Effector memory CD4-positive, alpha-beta T cell (primary cell): ENCODE results near the gene METTL24.

Source experiments
- DNase-seq, 3 donors: peaks; one replicate each; pipeline ENCODE4 v3.0.0-alpha.2; 2020
- H3K27ac ChIP-seq: 2 replicates; pipeline ENCODE4 v1.7.0; 2013; ENCODE audit warnings: mild to moderate bottlenecking, low read length, moderate library complexity; ENCODE audit not compliant: insufficient read depth, poor library complexity, severe bottlenecking
- H3K27me3 ChIP-seq: replicated peaks from 2 replicates; pipeline ENCODE4 v1.7.0; 2013; ENCODE audit warnings: mild to moderate bottlenecking, low read length; ENCODE audit not compliant: insufficient read depth, control insufficient read depth, poor library complexity, severe bottlenecking
- H3K36me3 ChIP-seq: 2 replicates; pipeline ENCODE4 v1.7.0; 2013; ENCODE audit warnings: mild to moderate bottlenecking, low read length, moderate library complexity; ENCODE audit not compliant: control insufficient read depth, insufficient read depth
- H3K4me1 ChIP-seq: 2 replicates; pipeline ENCODE4 v1.7.0; 2013; ENCODE audit warnings: low read length, mild to moderate bottlenecking; ENCODE audit not compliant: control insufficient read depth, insufficient read depth, poor library complexity, severe bottlenecking
- H3K4me3 ChIP-seq: 2 replicates; pipeline ENCODE4 v1.7.0; 2013; ENCODE audit warnings: low read length, low read depth, mild to moderate bottlenecking; ENCODE audit not compliant: insufficient read depth, poor library complexity, severe bottlenecking
- H3K9me3 ChIP-seq: 2 replicates; pipeline ENCODE4 v1.7.0; 2013; ENCODE audit warnings: mild to moderate bottlenecking, low read length, moderate library complexity; ENCODE audit not compliant: control insufficient read depth

METTL24 gene

DNA sequence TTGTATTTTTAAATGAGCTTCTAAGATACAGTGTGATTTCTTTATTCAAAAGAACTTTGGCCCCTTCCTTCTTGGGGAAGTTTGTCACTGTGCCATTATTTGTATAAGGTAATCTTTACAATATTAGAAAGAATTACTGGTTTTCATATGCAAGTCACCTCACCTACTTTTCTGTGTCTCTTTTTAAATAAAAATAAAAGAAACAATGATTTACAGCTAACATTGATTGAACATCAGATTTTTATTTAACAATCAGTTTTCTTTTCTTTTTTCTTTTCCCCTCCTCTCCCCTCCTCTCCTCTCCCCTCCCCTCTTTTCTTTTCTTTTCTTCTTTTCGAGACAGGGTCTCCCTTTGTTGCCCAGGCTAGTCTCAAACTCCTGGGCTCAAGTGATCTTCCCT lies 131.9 kb downstream of the METTL24 start:
- H3K4me1 ChIP-seq = no peaks in the 10 kb centered on the region
- no peaks in the 10 kb centered on the region for H3K27me3 ChIP-seq
- DNase-seq = no peak
- no peak overlapping the region for H3K27ac ChIP-seq
- H3K9me3 ChIP-seq = no peaks in the 10 kb centered on the region
- no peak overlapping the region for H3K4me3 ChIP-seq
- peaks cover 42% of the 10 kb centered on the region for H3K36me3 ChIP-seq

DNA sequence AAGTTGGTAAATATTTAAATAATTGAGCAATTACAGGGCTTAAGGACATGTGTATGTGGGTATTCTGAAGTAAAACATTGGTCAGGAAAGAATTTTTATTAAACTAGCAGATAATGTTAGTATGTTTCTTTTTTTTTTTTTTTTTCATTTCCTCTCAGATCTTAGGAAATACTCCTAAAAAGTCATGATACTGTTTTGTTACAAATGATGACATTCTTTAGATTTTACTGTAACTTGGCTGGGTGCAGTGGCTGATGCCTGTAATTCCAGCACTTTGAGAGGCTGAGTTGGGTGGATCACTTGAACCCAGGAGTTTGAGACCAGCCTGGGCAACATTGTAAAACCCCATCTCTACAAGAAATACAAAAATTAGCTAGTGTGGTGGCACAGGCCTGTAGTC lies 136.4 kb downstream of the METTL24 start:
- Histone ChIP-seq H3K36me3 (peaks cover 51% of the 10 kb centered on the region), H3K4me1 (no peaks in the 10 kb centered on the region), H3K9me3 (no peaks in the 10 kb centered on the region), H3K27ac (no peak overlapping the region), H3K27me3 (no peaks in the 10 kb centered on the region), H3K4me3 (no peak overlapping the region)
- no peak for DNase-seq

DNA sequence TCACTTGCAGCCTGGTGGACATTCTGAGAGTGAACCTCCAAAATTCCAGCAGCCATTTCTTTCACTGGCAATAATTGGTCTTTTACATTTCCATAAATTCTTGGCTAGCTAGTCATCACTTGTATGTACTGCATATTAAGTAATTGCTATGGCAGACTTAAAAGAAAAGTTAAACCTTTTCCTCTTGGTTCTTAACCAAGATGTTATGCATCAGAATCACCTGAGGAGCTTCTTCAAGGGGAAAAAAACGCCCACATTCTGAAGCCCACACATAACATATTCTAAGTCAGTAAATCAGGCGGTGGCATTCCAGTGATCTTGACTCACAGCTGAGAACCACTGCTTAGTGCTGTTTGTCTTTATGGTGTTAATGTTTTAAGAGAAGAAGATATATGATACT lies 140.9 kb downstream of the METTL24 start:
- peaks cover 67% of the 10 kb centered on the region for H3K36me3 ChIP-seq
- no peaks in the 10 kb centered on the region for H3K9me3 ChIP-seq
- no peak overlapping the region for H3K4me3 ChIP-seq
- H3K27ac ChIP-seq = no peak overlapping the region
- H3K4me1 ChIP-seq = no peaks in the 10 kb centered on the region
- DNase-seq = no peak
- H3K27me3 ChIP-seq = no peaks in the 10 kb centered on the region

DNA sequence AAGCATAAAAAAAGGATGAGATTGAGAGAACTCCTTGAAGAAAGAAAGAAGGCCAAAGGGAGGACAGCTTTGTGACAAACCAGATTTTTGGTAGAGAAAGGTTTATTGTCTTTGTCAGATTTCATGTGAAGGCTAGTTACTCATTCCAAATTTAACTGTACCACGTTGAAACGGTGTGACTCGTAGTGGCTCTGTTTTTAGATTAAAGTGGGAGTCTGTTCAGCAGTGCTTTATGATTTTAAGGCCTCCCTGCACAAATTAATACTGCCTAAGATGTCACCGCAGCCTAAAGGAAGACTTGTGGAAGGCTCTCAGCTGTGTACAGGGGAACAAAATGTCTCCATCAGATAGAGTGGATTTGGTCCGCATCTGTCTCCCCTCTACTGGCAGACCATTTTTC lies 142.0 kb downstream of the METTL24 start:
- no peaks in the 10 kb centered on the region for H3K4me1 ChIP-seq
- no peaks in the 10 kb centered on the region for H3K9me3 ChIP-seq
- H3K4me3 ChIP-seq = no peak overlapping the region
- no peaks in the 10 kb centered on the region for H3K27me3 ChIP-seq
- DNase-seq = no peak
- H3K27ac ChIP-seq = no peak overlapping the region
- H3K36me3 ChIP-seq = peaks cover 73% of the 10 kb centered on the region

DNA sequence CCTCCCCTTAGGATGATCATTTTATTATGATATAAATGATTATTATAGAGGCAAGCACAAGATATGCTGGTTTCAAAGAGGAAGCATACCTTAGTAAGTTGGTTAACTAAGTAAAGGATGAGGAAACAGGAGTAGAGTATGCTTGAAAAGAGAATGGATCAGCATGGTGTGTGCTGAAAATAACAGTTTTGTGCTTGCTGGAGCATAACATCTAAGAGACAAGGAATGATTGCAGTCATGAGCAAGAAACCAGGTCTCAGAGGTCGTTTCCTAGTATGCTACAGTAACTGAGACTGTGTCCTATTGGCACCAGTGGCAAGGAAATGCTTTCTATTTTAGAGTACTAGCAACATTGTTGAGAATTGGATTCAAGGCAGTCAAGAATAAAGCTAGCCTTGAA lies 143.8 kb downstream of the METTL24 start:
- DNase-seq = no peak
- H3K27ac ChIP-seq = no peak overlapping the region
- H3K36me3 ChIP-seq = peaks cover 71% of the 10 kb centered on the region

DNA sequence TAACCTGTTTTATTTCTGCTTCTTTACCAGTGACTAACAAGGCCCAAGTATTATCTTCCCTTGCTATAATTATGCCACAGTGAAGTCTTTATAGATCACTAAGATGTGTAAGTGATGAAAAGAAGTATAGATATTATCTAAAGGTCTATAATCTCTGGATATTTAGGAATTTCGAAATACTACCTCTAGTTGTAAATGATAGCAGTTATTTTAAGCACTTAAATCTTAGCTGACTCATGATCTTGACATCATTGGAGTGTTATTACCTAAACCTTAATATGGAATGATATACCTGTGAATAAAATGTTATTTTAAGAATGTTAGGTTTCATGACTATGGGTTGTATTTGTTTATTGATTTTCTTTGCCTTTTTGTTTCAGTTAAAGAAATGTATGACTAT lies 146.4 kb downstream of the METTL24 start:
- H3K4me3 ChIP-seq = no peak overlapping the region
- no peak for DNase-seq
- H3K9me3 ChIP-seq = no peaks in the 10 kb centered on the region
- H3K36me3 ChIP-seq = peaks cover 72% of the 10 kb centered on the region
- H3K27ac ChIP-seq = no peak overlapping the region
- H3K4me1 ChIP-seq = no peaks in the 10 kb centered on the region
- no peaks in the 10 kb centered on the region for H3K27me3 ChIP-seq

More for the DNA sequence above, 143.8 kb downstream of the METTL24 start:
- Histone ChIP-seq H3K27me3 (no peaks in the 10 kb centered on the region), H3K4me1 (no peaks in the 10 kb centered on the region), H3K9me3 (no peaks in the 10 kb centered on the region), H3K4me3 (no peak overlapping the region)

DNA sequence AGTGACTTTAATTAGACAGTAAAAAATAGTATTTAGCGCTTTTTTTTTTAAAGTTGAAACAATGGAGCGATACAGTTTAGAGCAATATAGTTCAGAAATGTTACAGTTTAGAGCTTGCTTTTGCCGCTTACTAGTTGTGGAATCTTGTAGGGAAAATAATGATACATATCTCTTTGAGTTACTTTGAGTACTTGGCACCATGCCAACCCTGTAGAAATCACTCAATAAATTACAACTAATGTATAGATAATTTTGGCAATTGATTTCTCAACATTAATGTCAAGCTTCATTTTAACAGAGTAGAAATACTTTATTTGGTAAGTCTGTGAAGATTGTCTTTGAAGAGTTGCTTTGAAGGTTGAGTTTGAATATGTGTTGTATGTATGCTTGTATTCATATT lies 150.5 kb downstream of the METTL24 start:
- Histone ChIP-seq H3K4me3 (no peak overlapping the region), H3K36me3 (peaks cover 41% of the 10 kb centered on the region), H3K27ac (no peak overlapping the region), H3K27me3 (no peaks in the 10 kb centered on the region), H3K4me1 (no peaks in the 10 kb centered on the region), H3K9me3 (no peaks in the 10 kb centered on the region)
- DNase-seq = no peak

DNA sequence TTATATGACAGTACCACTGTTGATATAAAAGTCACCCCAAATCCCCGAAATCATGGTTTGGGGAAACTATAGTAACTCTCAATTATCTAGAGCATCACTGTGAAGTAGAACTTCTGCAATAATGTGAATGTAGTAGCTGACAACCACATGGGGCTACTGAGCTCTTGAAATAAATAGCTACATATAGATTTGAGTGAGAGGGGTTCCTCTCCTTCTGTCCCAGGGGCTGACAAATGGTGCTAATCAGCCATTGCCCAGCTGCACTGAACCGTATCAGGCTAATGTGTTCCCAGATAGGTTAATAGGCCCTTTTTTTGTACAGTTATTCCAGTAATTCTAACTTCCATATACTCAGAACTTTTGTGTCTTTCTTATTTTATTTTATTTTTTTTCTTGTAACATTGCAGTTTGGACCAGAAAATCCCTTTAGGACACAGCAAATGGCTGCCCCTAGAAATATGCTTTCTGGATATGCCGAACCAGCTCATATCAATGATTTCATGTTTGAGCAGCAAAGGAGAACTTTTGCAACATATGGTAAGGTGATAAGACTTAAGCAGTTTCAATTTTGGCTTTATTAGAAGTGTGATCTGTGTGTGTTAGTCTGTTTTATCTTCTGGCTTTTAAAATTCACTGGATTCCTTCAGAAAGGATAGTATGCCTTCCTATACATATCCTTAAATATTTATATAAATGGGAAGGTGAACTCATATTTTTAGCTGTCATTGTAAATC lies 156.8 kb downstream of the METTL24 start:
- no peak overlapping the region for H3K4me3 ChIP-seq
- H3K9me3 ChIP-seq = no peaks in the 10 kb centered on the region
- no peaks in the 10 kb centered on the region for H3K4me1 ChIP-seq
- no peaks in the 10 kb centered on the region for H3K27me3 ChIP-seq
- H3K27ac ChIP-seq = no peak overlapping the region
- DNase-seq = no peak
- peaks cover 4% of the 10 kb centered on the region for H3K36me3 ChIP-seq

DNA sequence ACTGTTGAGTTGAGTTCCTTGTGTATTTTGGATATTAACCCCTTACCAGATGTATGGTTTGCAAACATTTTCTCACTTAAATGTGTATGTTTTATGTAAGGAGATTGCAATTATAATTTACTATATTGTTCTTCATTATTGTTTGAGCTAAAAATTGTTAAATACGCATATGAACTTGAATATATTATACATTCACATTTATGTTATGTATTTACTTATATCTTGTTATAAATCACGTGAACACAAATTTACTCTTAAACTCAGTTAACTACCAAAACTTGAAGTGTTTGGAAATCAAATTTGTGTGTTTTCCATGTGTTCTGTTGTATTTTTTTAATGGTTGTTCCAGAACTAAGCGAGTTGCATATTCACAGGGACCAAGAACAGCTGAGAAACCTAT lies 159.6 kb downstream of the METTL24 start:
- Histone ChIP-seq H3K27ac (no peak overlapping the region), H3K4me1 (no peaks in the 10 kb centered on the region), H3K36me3 (peaks cover 8% of the 10 kb centered on the region), H3K4me3 (no peak overlapping the region), H3K9me3 (no peaks in the 10 kb centered on the region), H3K27me3 (no peaks in the 10 kb centered on the region)
- no peak for DNase-seq

DNA sequence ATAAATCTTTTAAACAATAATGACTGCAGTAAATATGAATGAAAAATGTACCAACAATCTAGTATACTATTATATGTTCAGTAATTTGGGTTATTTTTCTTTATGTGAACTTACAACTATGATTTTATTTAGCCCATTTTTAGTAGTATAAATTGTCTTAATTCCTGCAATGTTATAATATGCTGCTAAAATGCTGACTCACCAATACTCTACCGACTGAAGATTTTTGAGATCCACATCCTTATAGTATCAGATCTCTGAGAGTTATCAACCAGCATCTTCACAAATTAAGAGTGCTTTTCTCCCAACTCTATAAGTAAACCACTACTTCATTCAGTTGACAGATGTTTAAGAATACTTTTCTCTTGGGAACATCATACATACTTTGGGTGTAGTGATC lies 161.3 kb downstream of the METTL24 start:
- DNase-seq = no peak
- Histone ChIP-seq H3K36me3 (peaks cover 4% of the 10 kb centered on the region), H3K4me1 (no peaks in the 10 kb centered on the region), H3K4me3 (no peak overlapping the region), H3K27me3 (no peaks in the 10 kb centered on the region), H3K9me3 (no peaks in the 10 kb centered on the region), H3K27ac (no peak overlapping the region)
